ENCODE data around the gene TXNRD2.

- TF ChIP-seq CTCF (IDR thresholded peaks at IDR 0.05) = no peak
- TF ChIP-seq POLR2A (IDR thresholded peaks at IDR 0.05) = no peak
- TF ChIP-seq POLR2AphosphoS5 (IDR thresholded peaks at IDR 0.05) = peak in 2 of 3 donors; percentile 72 to 86
Measured at GRCh38 chr22:19962909-19963806, 21.5 kb upstream of the TXNRD2 start.
